ENCODE measurements around the gene GJC1. TPM values are rescaled to one million over a fixed set of nuclear protein-coding genes. Genes with fewer than 3 reads are reported as not detected.
"Not testable (repeated sequence)": the region's sequence is repeated elsewhere in the genome, so short reads cannot be mapped to it uniquely, and the experiment has no call there.

Gene GJC1
- total RNA-seq, 1 donor from 2014 or later: 60.9 TPM

GRCh38 chr17:44757918-44758413 is 72.1 kb downstream of the GJC1 start:
- H3K4me3 Mint-ChIP-seq (ENCODE audit: unreplicated experiment): peak overlapping the region; percentile 80
- H3K27me3 Mint-ChIP-seq (ENCODE audit: unreplicated experiment): peaks cover 13% of the 10 kb centered on the region
- H3K9me3 Mint-ChIP-seq (ENCODE audit: unreplicated experiment): peaks cover 11% of the 10 kb centered on the region
- no peaks in the 10 kb centered on the region for H3K36me3 Mint-ChIP-seq (ENCODE audit: unreplicated experiment)
- peaks cover 18% of the 10 kb centered on the region for H3K4me1 Mint-ChIP-seq (ENCODE audit: low read depth, unreplicated experiment)
- no peak for TF ChIP-seq CTCF (IDR thresholded peaks at IDR 0.05; ENCODE audit: partially characterized antibody, unreplicated experiment)
- peak overlapping the region; percentile 82 for H3K27ac Mint-ChIP-seq (ENCODE audit: unreplicated experiment)
- no peak for DNase-seq

- Mint-ChIP-seq H3K4me3 (ENCODE audit: unreplicated experiment) (no peak overlapping the region), H3K27me3 (ENCODE audit: unreplicated experiment) (peaks cover 13% of the 10 kb centered on the region), H3K36me3 (ENCODE audit: unreplicated experiment) (no peaks in the 10 kb centered on the region), H3K4me1 (ENCODE audit: low read depth, unreplicated experiment) (peaks cover 12% of the 10 kb centered on the region), H3K9me3 (ENCODE audit: unreplicated experiment) (peaks cover 9% of the 10 kb centered on the region), H3K27ac (ENCODE audit: unreplicated experiment) (no peak overlapping the region)
- DNase-seq: no peak
- TF ChIP-seq CTCF (IDR thresholded peaks at IDR 0.05; ENCODE audit: partially characterized antibody, unreplicated experiment): no peak
Observed at GRCh38 chr17:44757045-44757917, 72.8 kb downstream of the GJC1 start.

- H3K27me3 Mint-ChIP-seq (ENCODE audit: unreplicated experiment): peaks cover 17% of the 10 kb centered on the region
- H3K4me1 Mint-ChIP-seq (ENCODE audit: low read depth, unreplicated experiment): peaks cover 21% of the 10 kb centered on the region
- peaks cover 11% of the 10 kb centered on the region for H3K9me3 Mint-ChIP-seq (ENCODE audit: unreplicated experiment)
- not testable (repeated sequence) for H3K36me3 Mint-ChIP-seq (ENCODE audit: unreplicated experiment); DNase-seq; H3K27ac Mint-ChIP-seq (ENCODE audit: unreplicated experiment); H3K4me3 Mint-ChIP-seq (ENCODE audit: unreplicated experiment)
Observed at GRCh38 chr17:44755180-44755579, 74.9 kb downstream of the GJC1 start.

- H3K4me3 Mint-ChIP-seq (ENCODE audit: unreplicated experiment): no peak overlapping the region
- H3K27me3 Mint-ChIP-seq (ENCODE audit: unreplicated experiment): peaks cover 17% of the 10 kb centered on the region
- peaks cover 14% of the 10 kb centered on the region for H3K9me3 Mint-ChIP-seq (ENCODE audit: unreplicated experiment)
- H3K27ac Mint-ChIP-seq (ENCODE audit: unreplicated experiment): no peak overlapping the region
- no peaks in the 10 kb centered on the region for H3K36me3 Mint-ChIP-seq (ENCODE audit: unreplicated experiment)
- DNase-seq: no peak
- TF ChIP-seq CTCF (IDR thresholded peaks at IDR 0.05; ENCODE audit: partially characterized antibody, unreplicated experiment): no peak
- H3K4me1 Mint-ChIP-seq (ENCODE audit: low read depth, unreplicated experiment): peaks cover 27% of the 10 kb centered on the region
Observed at GRCh38 chr17:44754276-44754675, 75.8 kb downstream of the GJC1 start.

- no peak for TF ChIP-seq CTCF (IDR thresholded peaks at IDR 0.05; ENCODE audit: partially characterized antibody, unreplicated experiment)
- Mint-ChIP-seq H3K4me1 (ENCODE audit: low read depth, unreplicated experiment) (peaks cover 29% of the 10 kb centered on the region), H3K9me3 (ENCODE audit: unreplicated experiment) (peaks cover 14% of the 10 kb centered on the region), H3K27me3 (ENCODE audit: unreplicated experiment) (peaks cover 17% of the 10 kb centered on the region), H3K36me3 (ENCODE audit: unreplicated experiment) (no peaks in the 10 kb centered on the region), H3K27ac (ENCODE audit: unreplicated experiment) (no peak overlapping the region), H3K4me3 (ENCODE audit: unreplicated experiment) (no peak overlapping the region)
- no peak for DNase-seq
Observed at GRCh38 chr17:44752953-44753861, 76.9 kb downstream of the GJC1 start.
